IPS DF 6.9 (cell line): ENCODE measurements around the gene P4HA2.

Experiments used
- DNase-seq: peaks from one replicate; pipeline ENCODE4 v3.0.0-alpha.2; 2013; ENCODE audit warnings: low read depth, low spot score
- H3K27ac ChIP-seq: one replicate; pipeline ENCODE4 v1.5.1; 2013; ENCODE audit warnings: low read length, control low read depth
- H3K27me3 ChIP-seq: 2 replicates; pipeline ENCODE4 v1.6.1; 2013; ENCODE audit warnings: mild to moderate bottlenecking, low read length; ENCODE audit not compliant: control insufficient read depth, insufficient read depth
- H3K36me3 ChIP-seq: 2 replicates; pipeline ENCODE4 v1.6.1; 2013; ENCODE audit warnings: low read length; ENCODE audit not compliant: control insufficient read depth, insufficient read depth
- H3K4me1 ChIP-seq: 2 replicates; pipeline ENCODE4 v1.6.1; 2013; ENCODE audit warnings: low read length; ENCODE audit not compliant: control insufficient read depth, insufficient read depth
- H3K4me3 ChIP-seq: 2 replicates; pipeline ENCODE4 v1.5.1; 2013; ENCODE audit warnings: mild to moderate bottlenecking, low read length
- H3K9me3 ChIP-seq: 2 replicates; pipeline ENCODE4 v1.6.1; 2013; ENCODE audit warnings: low read length, inconsistent platforms; ENCODE audit not compliant: control insufficient read depth, insufficient read depth
- WGBS: extraction: QIAGEN DNeasy Blood & Tissue Kit; methylation state at CpG from one replicate; pipeline ENCODE4 v1.1.7; 2013; ENCODE audit warnings: mixed read lengths, missing lambda C conversion rate; ENCODE audit not compliant: insufficient read length, insufficient coverage; 5-methylcytosine and 5-hydroxymethylcytosine counted together

The P4HA2 gene

DNA sequence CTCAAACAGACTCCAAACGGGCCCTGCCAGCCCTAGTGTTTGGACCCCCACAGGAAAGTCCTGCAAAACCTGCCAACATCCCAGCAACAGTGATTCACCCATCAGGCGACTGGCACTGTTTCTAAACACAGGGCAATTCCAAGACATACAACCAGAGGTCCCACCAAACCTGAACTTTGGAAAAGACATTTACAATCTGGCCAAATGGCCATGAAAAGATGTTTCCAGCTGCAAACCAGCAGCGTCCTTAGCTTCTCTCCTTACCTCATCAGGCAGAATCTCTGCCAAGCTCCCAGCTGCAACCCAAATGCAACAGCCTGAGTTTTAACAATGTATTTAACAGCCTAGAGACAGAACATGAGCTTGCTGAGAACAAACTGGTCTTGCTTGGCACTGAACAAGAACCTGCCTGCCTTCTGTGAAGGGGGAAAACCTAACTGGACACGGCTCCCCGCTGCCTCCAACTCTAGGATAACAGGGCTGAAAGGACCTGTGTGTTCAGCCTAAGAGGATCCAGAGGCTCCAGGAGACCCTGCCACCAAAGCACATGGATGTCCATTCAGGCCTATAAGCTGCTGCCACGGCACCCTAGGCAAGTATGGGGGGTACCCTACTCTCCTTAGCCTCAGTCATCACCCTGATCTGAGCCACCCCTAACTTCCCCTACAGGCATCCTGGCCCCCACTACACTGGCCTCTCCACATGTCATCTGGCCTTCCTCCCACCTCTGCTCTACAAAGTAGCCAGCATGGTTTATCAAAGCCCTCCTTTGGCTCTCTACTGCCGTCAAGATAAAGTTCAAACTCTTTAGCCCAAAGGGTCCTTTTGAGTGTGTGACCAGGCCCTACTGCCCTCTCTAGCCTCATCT lies 5.6 kb downstream of the P4HA2 start:
- H3K27ac ChIP-seq, result no peak overlapping the region

DNA sequence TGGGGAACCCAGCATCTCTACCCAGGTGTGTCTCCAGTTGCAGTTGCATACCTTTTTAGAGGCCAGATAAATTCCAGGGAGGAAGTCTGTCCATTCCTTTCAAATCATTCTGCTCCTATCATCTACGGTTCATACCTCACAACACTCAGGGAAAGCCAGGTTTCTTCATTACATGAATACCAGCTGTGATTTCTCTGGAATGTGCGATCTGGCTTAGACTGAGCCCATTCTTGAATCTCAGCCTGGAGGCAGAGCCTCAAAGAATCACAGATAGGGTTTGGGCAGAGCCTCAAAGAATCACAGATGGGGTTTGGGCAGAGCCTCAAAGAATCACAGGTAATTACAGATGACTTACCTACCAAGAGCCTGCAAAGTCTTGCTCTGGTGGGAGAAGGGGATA lies 7.2 kb downstream of the P4HA2 start:
- no peak overlapping the region for H3K27ac ChIP-seq
- H3K9me3 ChIP-seq, result no peaks in the 10 kb centered on the region
- no peak overlapping the region for H3K4me3 ChIP-seq
- no peaks in the 10 kb centered on the region; the same call in 1 of the 2 replicates for H3K4me1 ChIP-seq
- DNase-seq, result no peak
- no CpG with 5 or more reads among the region's 2 CpGs for whole genome bisulfite sequencing
- H3K27me3 ChIP-seq, result no peaks in the 10 kb centered on the region
- H3K36me3 ChIP-seq, result no peaks in the 10 kb centered on the region

More for the DNA sequence above, 5.6 kb downstream of the P4HA2 start:
- no peak for DNase-seq
- Histone ChIP-seq H3K4me3 (no peak overlapping the region), H3K9me3 (no peaks in the 10 kb centered on the region), H3K4me1 (peaks cover 4% of the 10 kb centered on the region), H3K36me3 (no peaks in the 10 kb centered on the region), H3K27me3 (peaks cover 2% of the 10 kb centered on the region; the same call in 1 of the 2 replicates)
- no CpG with 5 or more reads among the region's 7 CpGs for WGBS

DNA sequence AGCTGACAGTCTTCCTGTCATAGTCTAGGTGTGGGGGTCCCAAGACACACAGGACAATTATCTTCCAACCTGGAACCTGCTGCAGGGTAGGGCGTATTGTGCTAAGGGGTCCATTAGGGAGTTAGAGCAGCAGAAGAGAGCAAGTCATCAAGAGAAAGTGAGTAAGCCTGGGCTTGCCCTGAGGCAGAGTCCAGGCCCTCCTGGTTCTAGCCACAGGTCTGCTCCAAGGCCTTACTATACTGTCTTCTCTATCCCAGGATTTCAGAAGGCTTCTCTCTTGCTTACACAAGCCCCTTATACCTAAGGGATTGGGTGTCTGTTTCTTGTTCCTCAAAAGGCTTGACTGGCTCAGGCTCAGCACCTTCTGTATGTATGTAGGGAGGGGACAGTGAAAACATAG lies 7.7 kb downstream of the P4HA2 start:
- WGBS, result no CpG with 5 or more reads among the region's 1 CpG
- DNase-seq, result no peak
- no peak overlapping the region for H3K27ac ChIP-seq
- H3K4me3 ChIP-seq, result no peak overlapping the region
- H3K9me3 ChIP-seq, result no peaks in the 10 kb centered on the region
- no peaks in the 10 kb centered on the region for H3K36me3 ChIP-seq
- no peaks in the 10 kb centered on the region for H3K4me1 ChIP-seq
- H3K27me3 ChIP-seq, result no peaks in the 10 kb centered on the region

DNA sequence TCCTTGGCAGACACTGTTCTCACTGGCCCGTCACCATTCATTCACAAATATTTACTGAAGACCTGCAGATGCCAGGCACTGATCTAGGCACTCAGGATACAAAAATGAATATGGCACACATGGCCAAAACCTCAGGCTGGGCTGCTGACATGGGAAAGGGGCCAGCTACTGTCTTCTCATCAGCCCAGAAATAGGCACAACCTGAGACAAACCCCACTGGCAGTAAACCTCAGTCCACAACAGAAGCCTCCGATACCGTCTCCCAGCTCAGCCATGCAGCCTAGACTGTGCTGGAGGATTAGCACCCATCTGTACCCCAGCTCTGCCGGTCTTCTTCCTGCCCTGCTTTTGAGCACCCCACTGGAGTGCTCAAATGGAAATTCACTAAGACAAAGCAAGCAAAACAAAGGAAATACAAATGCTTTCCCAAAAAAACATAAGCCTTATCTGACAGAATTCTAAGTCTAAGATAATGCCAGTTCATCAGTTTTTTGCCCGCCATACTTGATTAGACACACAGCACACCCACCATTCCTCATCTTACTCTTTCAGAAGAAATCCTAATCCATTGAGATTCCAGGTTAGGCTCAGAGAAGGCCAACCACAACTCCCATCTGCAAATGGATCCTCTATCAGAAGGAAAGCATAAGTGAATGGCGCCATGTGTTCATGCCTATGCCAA lies 8.2 kb downstream of the P4HA2 start:
- Histone ChIP-seq H3K4me3 (no peak overlapping the region), H3K36me3 (no peaks in the 10 kb centered on the region), H3K4me1 (no peaks in the 10 kb centered on the region), H3K27ac (no peak overlapping the region), H3K9me3 (no peaks in the 10 kb centered on the region), H3K27me3 (no peaks in the 10 kb centered on the region)
- no peak for DNase-seq
- WGBS, result no CpG with 5 or more reads among the region's 6 CpGs

DNA sequence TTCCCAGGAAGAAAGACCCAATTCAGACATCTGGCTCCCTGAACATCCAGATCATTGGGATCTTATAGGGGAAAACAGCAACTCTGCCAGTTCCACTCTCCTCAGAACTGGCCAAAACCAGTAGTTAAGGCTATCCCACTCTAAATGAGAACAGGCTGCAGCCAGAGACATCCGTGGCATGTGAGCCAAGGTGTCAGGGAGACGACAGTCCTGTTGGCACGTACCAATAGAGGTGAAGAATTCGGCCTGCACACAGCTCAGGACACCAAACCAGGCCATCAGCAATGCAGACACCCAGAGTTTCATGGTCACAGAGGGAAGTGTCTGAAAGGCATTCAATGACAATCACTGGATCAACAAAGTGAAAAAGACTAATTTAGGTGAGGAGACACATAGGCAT lies 9.3 kb downstream of the P4HA2 start:
- WGBS, result no CpG with 5 or more reads among the region's 4 CpGs
- DNase-seq, result no peak

DNA sequence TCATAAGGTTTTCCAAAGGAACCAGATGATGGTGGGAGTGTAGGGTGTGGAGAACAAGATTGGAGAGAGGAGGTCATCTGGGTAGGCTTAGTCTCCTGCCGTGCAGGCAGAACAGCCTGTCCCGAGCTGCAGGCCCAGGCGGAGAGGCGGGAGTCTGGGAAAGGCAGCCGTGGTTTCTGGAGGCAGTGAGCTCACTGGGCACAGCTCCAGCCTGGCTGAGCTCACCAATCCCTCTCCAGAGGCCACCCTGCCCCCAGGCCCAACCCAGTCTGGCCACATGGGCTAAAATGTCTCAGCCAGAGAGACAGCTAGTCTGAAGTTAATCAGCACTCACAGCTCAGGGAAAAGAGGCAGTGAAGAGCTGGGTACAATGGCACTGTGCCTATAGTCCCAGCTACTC lies 12.3 kb downstream of the P4HA2 start:
- Histone ChIP-seq H3K9me3 (no peaks in the 10 kb centered on the region), H3K4me1 (no peaks in the 10 kb centered on the region), H3K36me3 (no peaks in the 10 kb centered on the region), H3K4me3 (no peak overlapping the region), H3K27me3 (no peaks in the 10 kb centered on the region), H3K27ac (no peak overlapping the region)
- WGBS, result no CpG with 5 or more reads among the region's 5 CpGs
- no peak for DNase-seq

More for the DNA sequence above, 9.3 kb downstream of the P4HA2 start:
- no peak overlapping the region for H3K4me3 ChIP-seq
- no peaks in the 10 kb centered on the region for H3K36me3 ChIP-seq
- H3K27me3 ChIP-seq, result no peaks in the 10 kb centered on the region
- no peaks in the 10 kb centered on the region for H3K4me1 ChIP-seq
- H3K9me3 ChIP-seq, result no peaks in the 10 kb centered on the region
- no peak overlapping the region for H3K27ac ChIP-seq

DNA sequence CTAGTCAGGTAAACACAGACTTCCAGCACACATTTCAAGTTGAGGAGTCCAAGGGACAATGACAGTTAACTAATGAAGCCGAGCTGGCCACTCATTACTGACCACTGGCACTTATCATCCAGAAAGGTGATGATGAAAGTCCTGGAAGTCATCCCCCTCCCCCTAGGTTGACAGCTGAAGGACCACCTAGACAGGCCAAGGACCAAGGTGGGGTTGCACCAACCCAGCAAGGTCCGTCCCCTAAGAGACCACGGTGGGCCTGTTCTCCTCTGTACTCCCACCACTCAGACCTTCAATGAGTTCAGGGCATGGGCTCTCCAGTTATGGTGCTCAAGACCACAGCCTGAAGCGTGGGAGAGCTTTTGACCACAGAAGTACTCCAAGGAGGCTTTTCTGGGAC lies 13.2 kb downstream of the P4HA2 start:
- no peaks in the 10 kb centered on the region for H3K36me3 ChIP-seq
- H3K27ac ChIP-seq, result no peak overlapping the region
- no peaks in the 10 kb centered on the region for H3K27me3 ChIP-seq
- no peak overlapping the region for H3K4me3 ChIP-seq
- no CpG with 5 or more reads among the region's 4 CpGs for WGBS
- DNase-seq, result no peak
- H3K4me1 ChIP-seq, result no peaks in the 10 kb centered on the region
- no peaks in the 10 kb centered on the region for H3K9me3 ChIP-seq

DNA sequence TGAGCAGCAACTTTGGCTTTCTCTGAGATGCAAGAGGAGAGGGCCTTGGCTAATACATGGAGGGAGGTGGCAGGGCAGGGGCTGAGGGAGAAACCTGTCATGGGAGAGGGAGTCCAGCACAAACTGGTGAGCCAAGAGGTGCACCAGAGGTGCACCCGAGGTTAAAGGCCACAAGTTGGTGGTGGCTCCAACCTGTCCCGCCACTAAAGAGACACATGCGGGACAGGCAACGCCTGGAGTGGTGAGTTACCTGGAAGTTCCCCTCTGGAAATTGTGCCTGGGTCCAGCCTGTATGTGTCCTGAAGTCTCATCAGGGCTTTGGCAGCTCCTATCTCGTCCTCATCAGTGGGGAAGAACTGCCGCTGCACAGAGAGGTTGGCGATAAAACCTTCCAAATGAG lies 14.0 kb downstream of the P4HA2 start:
- H3K27ac ChIP-seq, result no peak overlapping the region
- H3K36me3 ChIP-seq, result no peaks in the 10 kb centered on the region
- no peak overlapping the region for H3K4me3 ChIP-seq
- H3K4me1 ChIP-seq, result no peaks in the 10 kb centered on the region; the same call in 1 of the 2 replicates
- H3K9me3 ChIP-seq, result no peaks in the 10 kb centered on the region
- no peak for DNase-seq
- WGBS, result no CpG with 5 or more reads among the region's 7 CpGs
- no peaks in the 10 kb centered on the region for H3K27me3 ChIP-seq

DNA sequence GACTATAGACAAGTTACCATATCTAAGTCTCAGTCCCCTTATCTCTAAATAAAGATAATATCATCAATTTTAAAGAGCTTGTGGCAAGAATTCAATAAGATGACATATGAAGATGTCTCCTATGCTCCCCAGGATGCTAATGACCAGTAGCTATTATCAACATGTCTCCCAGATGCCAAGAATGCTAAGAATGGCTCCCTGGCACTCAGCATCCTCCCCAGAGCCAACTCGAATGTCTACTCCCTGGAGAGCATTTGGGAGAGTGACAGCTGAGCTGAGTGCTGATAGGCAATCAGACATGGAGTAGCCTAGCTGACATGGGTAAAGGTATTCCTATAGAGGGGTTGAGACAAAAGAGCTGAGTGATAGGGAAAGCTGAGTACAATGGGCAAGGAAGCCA lies 15.9 kb downstream of the P4HA2 start:
- Histone ChIP-seq H3K4me3 (no peak overlapping the region), H3K27me3 (no peaks in the 10 kb centered on the region), H3K4me1 (peaks cover 5% of the 10 kb centered on the region), H3K27ac (no peak overlapping the region), H3K36me3 (no peaks in the 10 kb centered on the region), H3K9me3 (no peaks in the 10 kb centered on the region)
- no peak for DNase-seq
- no CpG with 5 or more reads among the region's 1 CpG for WGBS

DNA sequence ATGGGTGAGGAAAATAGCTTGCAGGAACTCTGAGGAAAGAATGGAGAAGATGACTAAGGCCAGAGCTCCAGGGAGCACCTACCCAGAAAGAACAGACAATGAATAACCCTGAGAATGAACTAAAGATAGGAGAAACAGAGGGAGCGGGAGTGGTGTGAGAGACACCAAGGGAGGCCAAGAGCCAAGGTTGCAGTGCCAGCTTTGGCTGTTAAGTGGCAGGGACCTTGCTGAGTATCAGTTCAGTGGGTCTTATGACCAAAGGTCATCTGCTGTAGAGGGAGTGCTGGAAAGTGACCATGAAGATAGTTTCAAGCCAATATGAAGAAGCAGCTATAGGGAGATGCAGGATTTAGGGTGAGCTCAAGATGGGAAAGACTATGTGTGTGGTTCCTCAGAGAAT lies 16.7 kb downstream of the P4HA2 start:
- Histone ChIP-seq H3K9me3 (no peaks in the 10 kb centered on the region), H3K4me1 (peaks cover 5% of the 10 kb centered on the region)

More for the DNA sequence above, 16.7 kb downstream of the P4HA2 start:
- H3K27me3 ChIP-seq, result no peaks in the 10 kb centered on the region
- no peaks in the 10 kb centered on the region for H3K36me3 ChIP-seq
- no peak overlapping the region for H3K27ac ChIP-seq
- WGBS, result no CpG with 5 or more reads among the region's 1 CpG
- DNase-seq, result no peak
- H3K4me3 ChIP-seq, result no peak overlapping the region
